Nephron (organoid): Measurements from ENCODE around the gene PPP3CA.

Experiments
- H3K27ac Mint-ChIP-seq, 3 experiments: 2 replicates each; pipeline ENCODE4 v1.8.0; 2020; ENCODE audit warnings: mixed read lengths in 3 of 3, mild to moderate bottlenecking in 2 of 3, moderate library complexity in 1 of 3
- H3K27me3 Mint-ChIP-seq: 2 replicates; pipeline ENCODE4 v1.8.0; 2021; ENCODE audit warnings: low read depth, mild to moderate bottlenecking, moderate library complexity, mixed read lengths
- H3K36me3 Mint-ChIP-seq: 2 replicates; pipeline ENCODE4 v1.8.0; 2020; ENCODE audit warnings: low read depth, mixed read lengths
- H3K4me1 Mint-ChIP-seq: 2 replicates; pipeline ENCODE4 v1.8.0; 2020; ENCODE audit warnings: mixed read lengths
- H3K4me3 Mint-ChIP-seq, 3 experiments: 2 replicates each; pipeline ENCODE4 v1.8.0; 2020; ENCODE audit warnings: mild to moderate bottlenecking in 3 of 3, mixed read lengths in 3 of 3, moderate library complexity in 2 of 3
- H3K9me3 Mint-ChIP-seq: 2 replicates; pipeline ENCODE4 v1.8.0; 2020; ENCODE audit warnings: mixed read lengths
- CTCF ChIP-seq, 3 experiments: fragments of 200-600 bp; sonication (generic); IDR thresholded peaks; one replicate each; pipeline ENCODE4 v1.5.0; 2021; ENCODE audit warnings: antibody characterized with exemption in 3 of 3; ENCODE audit not compliant: unreplicated experiment in 3 of 3

The PPP3CA gene

GRCh38 chr4:101076032-101076431 lies 271.3 kb downstream of the PPP3CA start:
- Mint-ChIP-seq H3K27ac (no peak overlapping the region), H3K4me1 (no peaks in the 10 kb centered on the region), H3K36me3 (peaks cover 21% of the 10 kb centered on the region), H3K27me3 (no peaks in the 10 kb centered on the region), H3K4me3 (no peak overlapping the region), H3K9me3 (no peaks in the 10 kb centered on the region)
- TF ChIP-seq CTCF (IDR thresholded peaks at IDR 0.05; ENCODE audit: unreplicated experiment in 3 of 3): no peak

GRCh38 chr4:101075536-101075935 lies 271.8 kb downstream of the PPP3CA start:
- H3K27me3 Mint-ChIP-seq: no peaks in the 10 kb centered on the region
- no peaks in the 10 kb centered on the region for H3K4me1 Mint-ChIP-seq
- no peak for TF ChIP-seq CTCF (IDR thresholded peaks at IDR 0.05; ENCODE audit: unreplicated experiment in 3 of 3)
- no peak overlapping the region for H3K4me3 Mint-ChIP-seq
- no peaks in the 10 kb centered on the region for H3K9me3 Mint-ChIP-seq
- H3K27ac Mint-ChIP-seq: no peak overlapping the region
- H3K36me3 Mint-ChIP-seq: peaks cover 21% of the 10 kb centered on the region

GRCh38 chr4:101074326-101074725 lies 273.0 kb downstream of the PPP3CA start:
- Mint-ChIP-seq H3K9me3 (no peaks in the 10 kb centered on the region), H3K36me3 (peaks cover 20% of the 10 kb centered on the region), H3K27me3 (no peaks in the 10 kb centered on the region), H3K27ac (no peak overlapping the region), H3K4me3 (no peak overlapping the region), H3K4me1 (no peaks in the 10 kb centered on the region)
- no peak for TF ChIP-seq CTCF (IDR thresholded peaks at IDR 0.05; ENCODE audit: unreplicated experiment in 3 of 3)

- Mint-ChIP-seq H3K4me1 (peaks cover 8% of the 10 kb centered on the region), H3K27me3 (no peaks in the 10 kb centered on the region), H3K27ac (peak overlapping the region in 2 of 3 experiments; percentile 32 to 64), H3K36me3 (peaks cover 21% of the 10 kb centered on the region), H3K9me3 (no peaks in the 10 kb centered on the region), H3K4me3 (no peak overlapping the region)
- TF ChIP-seq CTCF (IDR thresholded peaks at IDR 0.05; ENCODE audit: unreplicated experiment in 3 of 3): no peak
Observed at GRCh38 chr4:101071241-101071640, 276.1 kb downstream of the PPP3CA start.

GRCh38 chr4:101068115-101068514 lies 279.2 kb downstream of the PPP3CA start:
- H3K36me3 Mint-ChIP-seq: peaks cover 7% of the 10 kb centered on the region

More at GRCh38 chr4:101068115-101068514, 279.2 kb downstream of the PPP3CA start:
- TF ChIP-seq CTCF (IDR thresholded peaks at IDR 0.05; ENCODE audit: unreplicated experiment in 3 of 3): no peak
- Mint-ChIP-seq H3K4me3 (no peak overlapping the region), H3K9me3 (no peaks in the 10 kb centered on the region), H3K27ac (no peak overlapping the region), H3K27me3 (no peaks in the 10 kb centered on the region), H3K4me1 (peaks cover 26% of the 10 kb centered on the region)
